K562 (cell line): ENCODE measurements around the gene DTX3. TPM values are rescaled to one million over a fixed set of nuclear protein-coding genes. Genes with fewer than 3 reads are reported as not detected.

Experiments used
- ATAC-seq: fragments of 200-7000 bp; cut with Tn5 transposase; 3 replicates; pipeline ENCODE4 v1.9.1; 2020; ENCODE audit warnings: moderate library complexity
- BruUV-seq: library from RNA; stranded (reverse); fragments of 400-500 nt; replicated peaks from 2 replicates; lab custom pipeline; 2021; lab: Mats Ljungman, UMichigan
- CTCF ChIA-PET: fragments of 300-600 bp; formaldehyde crosslinking; extraction: SDS; loops from one replicate; lab custom pipeline; 2021; ENCODE audit warnings: low intra/inter-chr PET ratio; lab: Yijun Ruan, JAX
- POLR2A ChIA-PET: fragments of 300-600, 350-650 bp; sonication (Branson Sonifier 250); formaldehyde crosslinking; extraction: SDS; loops from one replicate; lab custom pipeline; 2021; ENCODE audit warnings: antibody characterized with exemption, inconsistent platforms; lab: Yijun Ruan, JAX
- DNase-seq, 4 experiments: peaks; one replicate each; pipeline versions ENCODE4 v3.0.0 to v3.0.0-alpha.2; 2011 to 2018; ENCODE audit warnings: low spot score in 3 of 4, mixed read lengths in 3 of 4; ENCODE audit errors: extremely low read depth in 1 of 4
- FAIRE-seq: peaks from 2 replicates; lab custom pipeline; 2011; peaks lifted over from hg19 to GRCh38; lab: Jason Lieb, UNC
- H2AFZ ChIP-seq: 2 replicates; pipeline ENCODE4 v1.6.0; 2011; ENCODE audit warnings: low read depth, low read length, control low read depth, inconsistent platforms
- H3K27ac ChIP-seq: fragments of 200-600 bp; 3 replicates; pipeline ENCODE4 v1.8.0; 2011; ENCODE audit warnings: low read depth, mild to moderate bottlenecking, control low read depth, inconsistent platforms, low read length, moderate library complexity, mixed read lengths; ENCODE audit errors: extremely low read depth
- H3K27me3 ChIP-seq, 2 experiments: fragments of 300-600 bp in 1 of 2; 2 replicates in 1 of 2; 3 replicates in 1 of 2; pipeline versions ENCODE4 v1.6.0 to v1.8.0; 2011; ENCODE audit warnings: inconsistent platforms in 2 of 2, low read length in 2 of 2, mild to moderate bottlenecking in 1 of 2, mixed read lengths in 1 of 2, moderate library complexity in 1 of 2; ENCODE audit not compliant: control insufficient read depth in 2 of 2, insufficient read depth in 2 of 2
- H3K36me3 ChIP-seq: fragments of 300-600 bp; 3 replicates; pipeline ENCODE4 v1.8.0; 2011; ENCODE audit warnings: mild to moderate bottlenecking, low read length, inconsistent platforms; ENCODE audit not compliant: control insufficient read depth, insufficient read depth
- H3K4me1 ChIP-seq, 2 experiments: fragments of 200-600 bp in 1 of 2; replicated peaks in 1 of 2; 2 replicates in 1 of 2; 3 replicates in 1 of 2; pipeline versions ENCODE4 v1.5.1 to v1.8.0; 2011; ENCODE audit warnings: inconsistent platforms in 2 of 2, low read length in 2 of 2, mild to moderate bottlenecking in 1 of 2, mixed read lengths in 1 of 2, moderate library complexity in 1 of 2; ENCODE audit not compliant: control insufficient read depth in 2 of 2, insufficient read depth in 2 of 2
- H3K4me2 ChIP-seq: 2 replicates; pipeline ENCODE4 v1.6.1; 2011; ENCODE audit warnings: low read length, control low read depth, inconsistent platforms, mixed read lengths; ENCODE audit not compliant: insufficient read depth
- H3K4me3 ChIP-seq: fragments of 200-600 bp; sonication (generic), shearing (Covaris generic); 2 replicates; pipeline ENCODE4 v1.5.1; 2016; ENCODE audit warnings: control low read depth, inconsistent platforms
- H3K79me2 ChIP-seq: fragments of 200-600 bp; 3 replicates; pipeline ENCODE4 v1.8.0; 2011; ENCODE audit warnings: low read length, inconsistent platforms; ENCODE audit not compliant: control insufficient read depth, insufficient read depth
- H3K9ac ChIP-seq, 2 experiments: 2 replicates each; pipeline versions ENCODE4 v1.6.0 to v1.6.1; 2011; ENCODE audit warnings: low read depth in 2 of 2, low read length in 2 of 2, control low read depth in 1 of 2, inconsistent platforms in 1 of 2, mild to moderate bottlenecking in 1 of 2, mixed read lengths in 1 of 2; ENCODE audit not compliant: insufficient read depth in 1 of 2
- H3K9me1 ChIP-seq: one replicate; pipeline ENCODE4 v1.6.0; 2011; ENCODE audit warnings: inconsistent platforms, mild to moderate bottlenecking, low read length, moderate library complexity; ENCODE audit not compliant: control insufficient read depth, insufficient read depth
- H3K9me3 ChIP-seq: replicated peaks from 2 replicates; pipeline ENCODE4 v1.5.1; 2011; ENCODE audit warnings: low read depth, low read length, inconsistent platforms; ENCODE audit not compliant: control insufficient read depth, insufficient read depth
- H4K20me1 ChIP-seq: replicated peaks from 2 replicates; pipeline ENCODE4 v1.6.1; 2011; ENCODE audit warnings: low read length, inconsistent platforms, mixed read lengths; ENCODE audit not compliant: control insufficient read depth, insufficient read depth
- BRCA1 ChIP-seq, 2 experiments: fragments of 450-650 bp in 1 of 2; sonication (generic) in 1 of 2; formaldehyde crosslinking in 1 of 2; IDR thresholded peaks; 2 replicates each; pipeline versions ENCODE4 v1.5.0 to v1.6.1; 2017 to 2020; ENCODE audit warnings: mild to moderate bottlenecking in 1 of 2, missing genetic modification reagents in 1 of 2
- CBX3 ChIP-seq, 2 experiments: IDR thresholded peaks; 1 replicate in 1 of 2; 2 replicates in 1 of 2; pipeline ENCODE4 v1.6.1; 2012; ENCODE audit warnings: inconsistent platforms in 2 of 2, low read length in 2 of 2, borderline replicate concordance in 1 of 2, control low read depth in 1 of 2
- CBX5 ChIP-seq: IDR thresholded peaks from 2 replicates; pipeline ENCODE4 v1.6.1; 2014; ENCODE audit warnings: low read depth, borderline replicate concordance
- NRF1 ChIP-seq, 2 experiments: fragments of 450-650 bp; IDR thresholded peaks in 1 of 2; conservative IDR thresholded peaks in 1 of 2; 2 replicates each; pipeline ENCODE4 v1.6.1; 2014; ENCODE audit warnings: mild to moderate bottlenecking in 2 of 2
- RAD51 ChIP-seq: fragments of 450-650 bp; IDR thresholded peaks from 2 replicates; pipeline ENCODE4 v1.7.1; 2016; ENCODE audit warnings: low read depth, mild to moderate bottlenecking, borderline replicate concordance
- SAFB ChIP-seq: fragments of 200-400 bp; formaldehyde crosslinking; IDR thresholded peaks from 2 replicates; pipeline ENCODE4 v1.6.1; 2017; ENCODE audit warnings: low read depth, low read length, borderline replicate concordance
- SIN3B ChIP-seq: fragments of 450-650 bp; IDR thresholded peaks from 2 replicates; pipeline ENCODE4 v1.6.1; 2017; ENCODE audit warnings: low read depth, mild to moderate bottlenecking, moderate library complexity
- TARDBP ChIP-seq: fragments of 450-650 bp; IDR thresholded peaks from 2 replicates; pipeline ENCODE4 v1.6.1; 2016
- TOE1 ChIP-seq, 2 experiments: fragments of 450-650 bp in 1 of 2; sonication (generic) in 1 of 2; formaldehyde crosslinking in 1 of 2; IDR thresholded peaks; 2 replicates each; pipeline versions ENCODE4 v1.7.1 to v1.8.0; 2016 to 2022; ENCODE audit warnings: borderline replicate concordance in 2 of 2, mild to moderate bottlenecking in 2 of 2, antibody characterized with exemption in 1 of 2, inconsistent platforms in 1 of 2, low read depth in 1 of 2, missing genetic modification reagents in 1 of 2, moderate library complexity in 1 of 2
- YBX1 ChIP-seq: fragments of 450-650 bp; IDR thresholded peaks from 2 replicates; pipeline ENCODE4 v1.7.1; 2016; ENCODE audit warnings: mild to moderate bottlenecking
- ZNF174 ChIP-seq: fragments of 250-450 bp; sonication (Bioruptor Pico); IDR thresholded peaks from 2 replicates; pipeline ENCODE4 v1.4.0; 2020; ENCODE audit warnings: mild to moderate bottlenecking
- ZNF444 ChIP-seq: fragments of 250-450 bp; sonication (Bioruptor Pico); IDR thresholded peaks from 2 replicates; pipeline ENCODE4 v1.4.0; 2020; ENCODE audit warnings: mild to moderate bottlenecking, moderate library complexity
- ZNF668 ChIP-seq: fragments of 250-450 bp; sonication (Bioruptor Pico); IDR thresholded peaks from 2 replicates; pipeline ENCODE4 v1.8.0; 2022; ENCODE audit warnings: mild to moderate bottlenecking, inconsistent platforms
- WGBS: fragments of 100-300 bp; shearing (Covaris generic); methylation state at CpG from one replicate; pipeline ENCODE4 v1.1.6; 2016; ENCODE audit warnings: low coverage, mixed read lengths; ENCODE audit not compliant: insufficient coverage; ENCODE audit errors: missing lambda C conversion rate; 5-methylcytosine and 5-hydroxymethylcytosine counted together
- in situ Hi-C: fragments of 300-500 bp; cut with MboI; formaldehyde crosslinking; loops from 4 replicates; pipeline ENCODE4 v1.15.0; 2018; ENCODE audit warnings: inconsistent platforms, mixed read lengths
- intact Hi-C: fragments of 100-400 bp; cut with micrococcal nuclease; formaldehyde crosslinking; loops from 2 replicates; pipeline ENCODE4 v1.14.2; 2022
- polyA plus RNA-seq, 8 experiments: library from polyadenylated mRNA; depleted of rRNA in 4 of 8; stranded (reverse) in 5 of 8; unstranded in 3 of 8; fragments of >200 nt; fragmentation: Nextera tagmentation in 2 of 8; fragmentation: Illumina TruSeq in 1 of 8; extraction: Ambion mirVana in 2 of 8; extraction: Trizol in 1 of 8; gene quantifications; 2 replicates each; pipeline versions ENCODE4 v1.2.1 to v1.2.3, GENCODE V29; 2011 to 2014; ENCODE audit warnings: inconsistent platforms in 1 of 8, missing spikeins in 1 of 8
- total RNA-seq, 7 experiments: library from RNA; depleted of rRNA in 6 of 7; stranded (reverse); fragments of >200 nt in 6 of 7; fragmentation: Illumina TruSeq in 2 of 7; extraction: Trizol in 2 of 7; gene quantifications; 2 replicates each; pipeline versions ENCODE4 v1.2.1 to v1.2.3, GENCODE V29; 2011 to 2021; ENCODE audit warnings: low replicate concordance in 1 of 7
- TF ChIP-seq, protein P1 (sequence below), 2 experiments: fragments of 450-650 bp; IDR thresholded peaks; 2 replicates each; pipeline ENCODE4 v1.6.1; 2018; ENCODE audit warnings: mild to moderate bottlenecking in 2 of 2, low read depth in 1 of 2; ENCODE audit not compliant: partially characterized antibody in 2 of 2
- TF ChIP-seq, protein P2 (sequence below): sonication (generic); formaldehyde crosslinking; IDR thresholded peaks from 2 replicates; pipeline ENCODE4 v1.8.0; 2022; ENCODE audit warnings: mild to moderate bottlenecking, low read depth, missing genetic modification reagents

DTX3 gene
- total and polyA plus RNA-seq, 9 of the 15 experiments (the other 6 are each of a cell fraction or from before 2014, with no cell fraction given) = 0.03 to 0.09 (median 0.06) TPM; not detected in 6

DNA sequence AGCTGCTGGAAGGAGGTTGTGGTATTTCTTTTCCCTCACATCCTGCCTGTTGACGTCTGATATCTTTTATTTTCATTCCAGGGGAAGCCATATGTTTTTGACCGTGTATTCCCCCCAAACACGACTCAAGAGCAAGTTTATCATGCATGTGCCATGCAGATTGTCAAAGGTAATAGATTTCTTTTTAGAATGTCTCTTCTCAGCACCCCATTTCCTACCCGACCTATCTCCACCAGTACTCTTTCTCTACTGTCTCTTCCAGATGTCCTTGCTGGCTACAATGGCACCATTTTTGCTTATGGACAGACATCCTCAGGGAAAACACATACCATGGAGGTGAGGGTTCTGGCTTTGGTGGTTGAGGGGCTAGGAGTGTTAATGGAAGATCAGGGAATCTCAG lies 41.3 kb upstream of the DTX3 start:
- Histone ChIP-seq H3K4me1 (peaks cover 2 to 10% of the 10 kb centered on the region in 2 experiments; a peak in 2 of 5 replicates), H3K27ac (no peak overlapping the region), H2AFZ (no peak overlapping the region), H3K79me2 (peaks cover 11% of the 10 kb centered on the region; the same call in 1 of the 3 replicates), H3K9me1 (no peaks in the 10 kb centered on the region), H3K36me3 (peaks cover 21% of the 10 kb centered on the region; the same call in 2 of the 3 replicates), H3K4me3 (no peak overlapping the region), H4K20me1 (no peaks in the 10 kb centered on the region), H3K9ac (no peak overlapping the region), H3K4me2 (no peak overlapping the region), H3K9me3 (no peaks in the 10 kb centered on the region), H3K27me3 (no peaks in the 10 kb centered on the region)
- no peak for FAIRE-seq
- ATAC-seq = no peak
- WGBS = 50% methylated on average over 4 of the region's 4 CpGs
- in situ Hi-C loops (no loop called here), intact Hi-C loops (no loop called here)
- no peak for TF ChIP-seq ZNF444
- TF ChIP-seq ZNF174 (CRISPR knock-in tag) = no peak
- TF ChIP-seq NRF1 (conservative IDR thresholded peaks at IDR 0.05 in 1 of 2, IDR thresholded peaks at IDR 0.05 in 1 of 2) = no peak
- TF ChIP-seq SIN3B = no peak
- TF ChIP-seq, protein P1, sequence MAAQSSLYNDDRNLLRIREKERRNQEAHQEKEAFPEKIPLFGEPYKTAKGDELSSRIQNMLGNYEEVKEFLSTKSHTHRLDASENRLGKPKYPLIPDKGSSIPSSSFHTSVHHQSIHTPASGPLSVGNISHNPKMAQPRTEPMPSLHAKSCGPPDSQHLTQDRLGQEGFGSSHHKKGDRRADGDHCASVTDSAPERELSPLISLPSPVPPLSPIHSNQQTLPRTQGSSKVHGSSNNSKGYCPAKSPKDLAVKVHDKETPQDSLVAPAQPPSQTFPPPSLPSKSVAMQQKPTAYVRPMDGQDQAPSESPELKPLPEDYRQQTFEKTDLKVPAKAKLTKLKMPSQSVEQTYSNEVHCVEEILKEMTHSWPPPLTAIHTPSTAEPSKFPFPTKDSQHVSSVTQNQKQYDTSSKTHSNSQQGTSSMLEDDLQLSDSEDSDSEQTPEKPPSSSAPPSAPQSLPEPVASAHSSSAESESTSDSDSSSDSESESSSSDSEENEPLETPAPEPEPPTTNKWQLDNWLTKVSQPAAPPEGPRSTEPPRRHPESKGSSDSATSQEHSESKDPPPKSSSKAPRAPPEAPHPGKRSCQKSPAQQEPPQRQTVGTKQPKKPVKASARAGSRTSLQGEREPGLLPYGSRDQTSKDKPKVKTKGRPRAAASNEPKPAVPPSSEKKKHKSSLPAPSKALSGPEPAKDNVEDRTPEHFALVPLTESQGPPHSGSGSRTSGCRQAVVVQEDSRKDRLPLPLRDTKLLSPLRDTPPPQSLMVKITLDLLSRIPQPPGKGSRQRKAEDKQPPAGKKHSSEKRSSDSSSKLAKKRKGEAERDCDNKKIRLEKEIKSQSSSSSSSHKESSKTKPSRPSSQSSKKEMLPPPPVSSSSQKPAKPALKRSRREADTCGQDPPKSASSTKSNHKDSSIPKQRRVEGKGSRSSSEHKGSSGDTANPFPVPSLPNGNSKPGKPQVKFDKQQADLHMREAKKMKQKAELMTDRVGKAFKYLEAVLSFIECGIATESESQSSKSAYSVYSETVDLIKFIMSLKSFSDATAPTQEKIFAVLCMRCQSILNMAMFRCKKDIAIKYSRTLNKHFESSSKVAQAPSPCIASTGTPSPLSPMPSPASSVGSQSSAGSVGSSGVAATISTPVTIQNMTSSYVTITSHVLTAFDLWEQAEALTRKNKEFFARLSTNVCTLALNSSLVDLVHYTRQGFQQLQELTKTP (IDR thresholded peaks at IDR 0.05; ENCODE audit: low read depth in 1 of 2, partially characterized antibody in 2 of 2) = no peak
- TF ChIP-seq, protein P2, sequence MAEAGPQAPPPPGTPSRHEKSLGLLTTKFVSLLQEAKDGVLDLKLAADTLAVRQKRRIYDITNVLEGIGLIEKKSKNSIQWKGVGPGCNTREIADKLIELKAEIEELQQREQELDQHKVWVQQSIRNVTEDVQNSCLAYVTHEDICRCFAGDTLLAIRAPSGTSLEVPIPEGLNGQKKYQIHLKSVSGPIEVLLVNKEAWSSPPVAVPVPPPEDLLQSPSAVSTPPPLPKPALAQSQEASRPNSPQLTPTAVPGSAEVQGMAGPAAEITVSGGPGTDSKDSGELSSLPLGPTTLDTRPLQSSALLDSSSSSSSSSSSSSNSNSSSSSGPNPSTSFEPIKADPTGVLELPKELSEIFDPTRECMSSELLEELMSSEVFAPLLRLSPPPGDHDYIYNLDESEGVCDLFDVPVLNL = no peak
- no peak for TF ChIP-seq BRCA1 (IDR thresholded peaks at IDR 0.05)
- no peak for TF ChIP-seq BRCA1 (CRISPR knock-in tag; IDR thresholded peaks at IDR 0.05)
- TF ChIP-seq RAD51 = no peak
- no peak for TF ChIP-seq SAFB
- no peak for TF ChIP-seq CBX5
- no peak for TF ChIP-seq CBX3 (IDR thresholded peaks at IDR 0.05; ENCODE audit: borderline replicate concordance in 1 of 2, low read length in 2 of 2)
- TF ChIP-seq ZNF668 = no peak
- no peak for TF ChIP-seq TARDBP
- no peak for TF ChIP-seq TOE1 (IDR thresholded peaks at IDR 0.05; ENCODE audit: borderline replicate concordance)
- TF ChIP-seq TOE1 (CRISPR knock-in tag; IDR thresholded peaks at IDR 0.05; ENCODE audit: borderline replicate concordance, low read depth) = no peak
- no peak for TF ChIP-seq YBX1
- CTCF ChIA-PET = no interaction called here
- no peak for DNase-seq
- no TSS peak for BruUV-seq
- POLR2A ChIA-PET = interaction anchor here (2.5 kb wide), 1 partner anchor 10 kb away, joined by 16 read pairs; no protein-coding TSS in a partner anchor
